RWPE1 (cell line): ENCODE measurements around the gene DPP8.

Source experiments
- CTCF ChIA-PET: fragments of 350-600 bp; sonication (Branson Sonifier 250); formaldehyde crosslinking; extraction: SDS; loops from one replicate; lab custom pipeline; 2021; lab: Yijun Ruan, JAX
- POLR2A ChIA-PET: fragments of 400-600 bp; formaldehyde crosslinking; extraction: SDS; loops from one replicate; lab custom pipeline; 2020; ENCODE audit warnings: antibody characterized with exemption; ENCODE audit not compliant: low non-redundant PET; lab: Yijun Ruan, JAX
- DNase-seq: peaks from one replicate; pipeline ENCODE4 v3.0.0; 2012; ENCODE audit warnings: low spot score
- H3K27ac ChIP-seq: fragments of 450-650 bp; 2 replicates; pipeline ENCODE4 v1.5.1; 2017
- TF ChIP-seq, protein P1 (sequence below): fragments of 450-650 bp; conservative IDR thresholded peaks from 2 replicates; pipeline ENCODE4 v1.5.1; 2017; ENCODE audit warnings: low read depth, mild to moderate bottlenecking

DPP8 gene

DNA sequence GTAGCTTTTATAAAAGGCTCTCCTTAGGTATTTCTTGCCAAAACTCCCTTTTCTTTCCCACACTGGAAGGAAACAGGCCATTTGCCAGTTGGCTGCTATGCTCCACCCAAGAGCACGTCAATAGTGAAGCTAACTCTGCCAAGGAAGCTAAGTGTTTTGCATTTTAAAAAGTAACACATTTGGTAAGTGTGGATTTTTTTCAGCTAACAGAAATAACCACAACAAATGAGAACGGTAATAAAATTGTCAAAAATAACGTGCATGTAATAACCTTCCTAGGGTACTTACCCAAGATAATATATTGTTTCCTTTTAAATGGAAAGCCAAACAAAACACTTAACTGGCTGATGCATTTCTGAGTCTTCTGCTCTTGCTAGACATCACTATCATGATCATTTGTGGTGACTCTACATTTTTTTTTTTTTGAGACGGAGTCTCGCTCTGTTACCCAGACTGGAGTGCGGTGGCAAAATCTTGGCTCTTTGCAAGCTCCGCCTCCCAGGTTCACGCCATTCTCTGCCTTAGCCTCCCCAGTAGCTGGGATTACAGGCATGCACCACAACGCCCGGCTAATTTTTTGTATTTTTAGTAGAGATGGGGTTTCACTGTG, 4.6 kb downstream of the DPP8 start:
- ChIA-PET CTCF (interaction anchor here (0.5 kb wide), 1 partner anchor 731 kb away, joined by 3 read pairs; no protein-coding TSS in a partner anchor), POLR2A (interaction anchor here (0.7 kb wide), 1 partner anchor 18 kb away, joined by 5 read pairs; no protein-coding TSS in a partner anchor)
- H3K27ac ChIP-seq: peak overlapping the region; percentile 23; the same call in 1 of the 2 replicates
- TF ChIP-seq, protein P1, sequence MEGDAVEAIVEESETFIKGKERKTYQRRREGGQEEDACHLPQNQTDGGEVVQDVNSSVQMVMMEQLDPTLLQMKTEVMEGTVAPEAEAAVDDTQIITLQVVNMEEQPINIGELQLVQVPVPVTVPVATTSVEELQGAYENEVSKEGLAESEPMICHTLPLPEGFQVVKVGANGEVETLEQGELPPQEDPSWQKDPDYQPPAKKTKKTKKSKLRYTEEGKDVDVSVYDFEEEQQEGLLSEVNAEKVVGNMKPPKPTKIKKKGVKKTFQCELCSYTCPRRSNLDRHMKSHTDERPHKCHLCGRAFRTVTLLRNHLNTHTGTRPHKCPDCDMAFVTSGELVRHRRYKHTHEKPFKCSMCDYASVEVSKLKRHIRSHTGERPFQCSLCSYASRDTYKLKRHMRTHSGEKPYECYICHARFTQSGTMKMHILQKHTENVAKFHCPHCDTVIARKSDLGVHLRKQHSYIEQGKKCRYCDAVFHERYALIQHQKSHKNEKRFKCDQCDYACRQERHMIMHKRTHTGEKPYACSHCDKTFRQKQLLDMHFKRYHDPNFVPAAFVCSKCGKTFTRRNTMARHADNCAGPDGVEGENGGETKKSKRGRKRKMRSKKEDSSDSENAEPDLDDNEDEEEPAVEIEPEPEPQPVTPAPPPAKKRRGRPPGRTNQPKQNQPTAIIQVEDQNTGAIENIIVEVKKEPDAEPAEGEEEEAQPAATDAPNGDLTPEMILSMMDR: no peak
- DNase-seq: no peak

DNA sequence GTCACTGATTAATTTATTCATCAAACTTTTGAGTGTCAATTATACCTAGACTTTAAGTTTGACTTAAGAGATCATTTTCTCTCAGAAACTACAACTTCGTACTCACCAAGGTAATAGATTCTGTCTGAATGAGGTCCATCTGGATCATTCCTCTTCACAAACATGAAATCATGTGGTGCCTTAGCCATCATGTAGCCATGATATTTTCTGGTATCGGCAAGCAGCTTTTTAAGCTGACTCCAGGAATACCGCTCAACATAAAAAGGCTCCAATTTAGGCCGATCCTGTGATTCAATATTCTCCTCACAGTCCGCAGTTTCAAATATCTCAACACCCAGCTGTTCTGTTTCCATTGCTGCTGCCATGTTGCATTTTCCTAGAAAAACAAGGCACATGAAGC, 5.3 kb downstream of the DPP8 start:
- TF ChIP-seq, protein P1: no peak
- CTCF ChIA-PET: interaction anchor here (0.5 kb wide), 1 partner anchor 732 kb away, joined by 3 read pairs; no protein-coding TSS in a partner anchor
- DNase-seq: no peak
- no peak overlapping the region for H3K27ac ChIP-seq
- POLR2A ChIA-PET: no interaction called here

DNA sequence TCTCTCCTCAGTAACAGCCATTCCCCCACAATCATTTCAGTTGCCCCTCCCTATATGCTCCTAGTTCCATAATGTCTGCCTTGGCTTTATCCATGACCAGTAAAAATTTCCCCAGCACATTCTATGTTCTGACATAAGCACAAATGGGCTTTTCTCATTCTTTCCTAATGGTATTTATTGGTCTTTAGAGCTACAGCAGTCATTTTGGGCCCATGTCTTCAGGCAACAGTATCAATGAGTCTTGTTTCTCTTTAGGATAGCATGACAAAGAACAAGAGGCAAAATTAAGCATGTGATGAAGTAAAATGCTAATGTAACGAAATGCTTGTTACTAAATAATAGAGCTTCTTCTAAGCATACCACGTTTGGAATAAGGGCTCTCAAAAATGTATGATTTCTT, 8.2 kb downstream of the DPP8 start:
- H3K27ac ChIP-seq: no peak overlapping the region
- no peak for DNase-seq
- POLR2A ChIA-PET: no interaction called here
- CTCF ChIA-PET: interaction anchor here (0.7 kb wide), 1 partner anchor 33 kb away, joined by 4 read pairs; no protein-coding TSS in a partner anchor
- TF ChIP-seq, protein P1: no peak

DNA sequence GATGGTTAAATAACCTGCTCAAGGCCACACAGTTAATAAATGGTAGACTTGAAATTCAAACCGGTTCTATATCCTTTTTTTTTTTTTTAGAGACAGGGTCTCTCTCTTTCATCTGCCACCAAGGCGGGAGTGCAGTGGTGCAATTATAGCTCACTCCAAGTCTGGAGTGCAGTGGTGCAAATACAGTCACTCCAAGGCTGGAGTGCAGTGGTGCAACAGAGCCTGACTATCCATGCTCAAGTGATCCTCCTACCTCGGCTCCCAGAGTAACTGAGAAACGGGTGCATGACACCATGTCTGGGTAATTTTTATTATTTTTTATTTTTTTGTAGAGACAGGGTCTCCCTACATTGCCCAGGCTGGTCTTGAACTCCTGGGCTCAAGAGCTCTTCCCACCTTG, 23.4 kb downstream of the DPP8 start:
- POLR2A ChIA-PET: no interaction called here
- no peak overlapping the region for H3K27ac ChIP-seq
- CTCF ChIA-PET: no interaction called here
- TF ChIP-seq, protein P1: no peak
- no peak for DNase-seq

DNA sequence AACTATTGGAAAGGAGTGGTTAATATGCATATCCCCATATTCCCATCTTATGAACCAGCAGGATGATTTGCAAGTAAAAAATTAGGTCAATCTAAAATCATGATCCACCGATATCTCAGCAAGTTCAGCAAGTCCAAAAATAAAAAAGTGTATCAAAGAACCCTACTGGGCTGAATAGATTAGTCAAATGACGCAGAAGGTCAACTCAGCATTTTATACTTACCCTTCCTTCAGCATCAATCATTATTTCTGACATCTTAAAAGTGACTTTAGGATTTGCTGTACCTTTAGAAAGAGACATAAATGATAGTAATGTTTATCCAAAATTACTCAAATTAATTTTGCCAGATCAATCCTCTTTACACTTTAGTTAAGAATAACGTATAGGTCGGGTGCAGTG, 32.6 kb downstream of the DPP8 start:
- TF ChIP-seq, protein P1: no peak
- POLR2A ChIA-PET: no interaction called here
- CTCF ChIA-PET: no interaction called here
- DNase-seq: no peak
- no peak overlapping the region for H3K27ac ChIP-seq

DNA sequence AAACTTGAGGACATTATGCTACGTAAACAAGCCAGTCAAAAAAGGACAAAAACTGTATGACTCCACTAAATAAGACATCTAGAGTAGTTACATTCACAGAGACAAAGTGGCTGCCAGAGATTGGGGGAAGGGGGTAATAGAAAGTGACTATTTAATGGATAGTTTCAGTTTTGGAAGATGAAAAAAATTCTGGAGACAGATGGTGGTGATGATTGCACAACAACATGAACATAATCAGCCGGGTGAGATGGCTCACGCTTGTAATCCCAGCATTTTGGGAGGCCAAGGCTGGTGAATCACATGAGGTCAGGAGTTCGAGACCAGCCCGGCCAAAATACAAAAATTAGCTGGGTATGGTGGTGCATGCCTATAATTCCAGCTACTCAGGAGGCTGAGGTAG, 40.6 kb downstream of the DPP8 start:
- ChIA-PET POLR2A (no interaction called here), CTCF (no interaction called here)
- DNase-seq: no peak
- H3K27ac ChIP-seq: peak overlapping the region; percentile 15; the same call in 1 of the 2 replicates
- TF ChIP-seq, protein P1: no peak
